Duodenal mucosa (tissue), 2 donors: ENCODE data around the gene FGF22.
"Not testable (repeated sequence)": the region's sequence is repeated elsewhere in the genome, so short reads cannot be mapped to it uniquely, and the experiment has no call there.

Source experiments
- H3K27ac ChIP-seq: one replicate; pipeline ENCODE4 v1.7.0; 2013; ENCODE audit warnings: low read depth, low read length
- H3K27me3 ChIP-seq, 2 donors: one replicate each; pipeline ENCODE4 v1.7.0; 2013; ENCODE audit warnings: low read length in 2 of 2, control low read depth in 1 of 2; ENCODE audit not compliant: insufficient read depth in 2 of 2, control insufficient read depth in 1 of 2
- H3K36me3 ChIP-seq, 2 donors: one replicate each; pipeline ENCODE4 v1.7.0; 2013; ENCODE audit warnings: low read length in 2 of 2, control low read depth in 1 of 2; ENCODE audit not compliant: insufficient read depth in 2 of 2, control insufficient read depth in 1 of 2
- H3K4me1 ChIP-seq, 2 donors: one replicate each; pipeline ENCODE4 v1.7.0; 2013; ENCODE audit warnings: low read length in 2 of 2, control low read depth in 1 of 2; ENCODE audit not compliant: insufficient read depth in 2 of 2, control insufficient read depth in 1 of 2
- H3K4me3 ChIP-seq, 2 donors: one replicate each; pipeline ENCODE4 v1.7.0; 2013; ENCODE audit warnings: low read length in 2 of 2, low read depth in 1 of 2
- H3K9ac ChIP-seq, 2 donors: one replicate each; pipeline ENCODE4 v1.7.0; 2013; ENCODE audit warnings: low read length in 2 of 2, low read depth in 1 of 2
- H3K9me3 ChIP-seq, 2 donors: one replicate each; pipeline ENCODE4 v1.7.0; 2013; ENCODE audit warnings: low read length in 2 of 2, control low read depth in 1 of 2; ENCODE audit not compliant: control insufficient read depth in 1 of 2

Gene FGF22

GRCh38 chr19:616062-616700 is 23.5 kb upstream of the FGF22 start:
- H3K4me3 ChIP-seq, result no peak overlapping the region
- H3K36me3 ChIP-seq, result peaks cover 14 to 26% of the 10 kb centered on the region in 2 donors

GRCh38 chr19:616747-617526 is 22.7 kb upstream of the FGF22 start:
- H3K36me3 ChIP-seq, result peaks cover 14 to 30% of the 10 kb centered on the region in 2 donors
- H3K4me3 ChIP-seq, result no peak overlapping the region
- H3K27me3 ChIP-seq, result no peaks in the 10 kb centered on the region
- H3K4me1 ChIP-seq, result no peaks in the 10 kb centered on the region
- no peaks in the 10 kb centered on the region for H3K9me3 ChIP-seq
- H3K9ac ChIP-seq, result no peak overlapping the region
- H3K27ac ChIP-seq, result no peak overlapping the region

More at GRCh38 chr19:616062-616700, 23.5 kb upstream of the FGF22 start:
- peaks cover 1 to 5% of the 10 kb centered on the region in 2 donors for H3K4me1 ChIP-seq
- peaks cover 5% of the 10 kb centered on the region in 2 donors for H3K27me3 ChIP-seq
- H3K9ac ChIP-seq, result no peak overlapping the region
- H3K27ac ChIP-seq, result no peak overlapping the region
- no peaks in the 10 kb centered on the region for H3K9me3 ChIP-seq

DNA sequence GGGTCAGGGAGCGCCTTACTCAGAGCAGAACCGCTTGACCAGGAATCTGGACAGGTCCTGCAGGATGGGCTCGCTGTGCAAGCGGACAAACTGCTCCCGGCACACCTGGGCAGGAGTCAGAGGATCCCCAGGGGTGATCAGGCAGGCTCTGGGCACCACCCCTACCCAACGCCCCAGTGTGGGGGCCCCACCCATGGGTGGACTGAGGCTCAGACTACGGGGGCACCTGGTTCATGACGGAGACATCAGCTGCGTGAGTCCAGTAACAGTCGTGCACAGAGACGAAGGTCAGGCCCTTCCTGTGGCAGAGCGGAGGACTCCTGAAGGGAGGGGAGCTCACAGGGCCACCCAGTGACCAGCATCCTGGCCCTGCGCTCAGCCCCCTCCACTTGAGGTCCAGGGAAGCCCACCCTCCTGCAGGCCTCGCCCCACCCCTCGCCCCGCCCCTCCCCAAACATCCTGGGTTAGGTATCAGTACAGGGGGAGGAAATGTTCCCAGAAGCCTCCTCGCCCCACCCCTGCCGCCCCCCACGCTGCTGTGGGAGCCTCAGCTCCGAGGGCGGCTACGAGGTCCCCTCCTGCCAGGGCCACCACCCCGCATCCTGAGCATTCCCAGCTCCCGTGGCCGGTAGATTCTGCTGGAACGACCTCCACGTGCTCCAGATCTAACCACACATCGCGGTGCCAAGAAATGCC is 22.0 kb upstream of the FGF22 start:
- H3K9me3 ChIP-seq, result no peaks in the 10 kb centered on the region
- peaks cover 14 to 33% of the 10 kb centered on the region in 2 donors for H3K36me3 ChIP-seq
- H3K27ac ChIP-seq, result no peak overlapping the region
- H3K9ac ChIP-seq, result no peak overlapping the region
- no peaks in the 10 kb centered on the region for H3K4me1 ChIP-seq
- no peaks in the 10 kb centered on the region for H3K27me3 ChIP-seq
- no peak overlapping the region for H3K4me3 ChIP-seq

- peaks cover 14 to 37% of the 10 kb centered on the region in 2 donors for H3K36me3 ChIP-seq
Observed at GRCh38 chr19:618247-618619, 21.4 kb upstream of the FGF22 start.

GRCh38 chr19:618674-619285 is 20.9 kb upstream of the FGF22 start:
- Histone ChIP-seq H3K9me3 (no peaks in the 10 kb centered on the region), H3K4me1 (no peaks in the 10 kb centered on the region), H3K9ac (no peak overlapping the region), H3K27ac (no peak overlapping the region), H3K27me3 (no peaks in the 10 kb centered on the region), H3K36me3 (peaks cover 14 to 42% of the 10 kb centered on the region in 2 donors), H3K4me3 (no peak overlapping the region)

More at GRCh38 chr19:618247-618619, 21.4 kb upstream of the FGF22 start:
- H3K27me3 ChIP-seq, result no peaks in the 10 kb centered on the region
- H3K4me3 ChIP-seq, result no peak overlapping the region
- H3K27ac ChIP-seq, result no peak overlapping the region
- no peaks in the 10 kb centered on the region for H3K4me1 ChIP-seq
- H3K9ac ChIP-seq, result no peak overlapping the region
- H3K9me3 ChIP-seq, result no peaks in the 10 kb centered on the region

DNA sequence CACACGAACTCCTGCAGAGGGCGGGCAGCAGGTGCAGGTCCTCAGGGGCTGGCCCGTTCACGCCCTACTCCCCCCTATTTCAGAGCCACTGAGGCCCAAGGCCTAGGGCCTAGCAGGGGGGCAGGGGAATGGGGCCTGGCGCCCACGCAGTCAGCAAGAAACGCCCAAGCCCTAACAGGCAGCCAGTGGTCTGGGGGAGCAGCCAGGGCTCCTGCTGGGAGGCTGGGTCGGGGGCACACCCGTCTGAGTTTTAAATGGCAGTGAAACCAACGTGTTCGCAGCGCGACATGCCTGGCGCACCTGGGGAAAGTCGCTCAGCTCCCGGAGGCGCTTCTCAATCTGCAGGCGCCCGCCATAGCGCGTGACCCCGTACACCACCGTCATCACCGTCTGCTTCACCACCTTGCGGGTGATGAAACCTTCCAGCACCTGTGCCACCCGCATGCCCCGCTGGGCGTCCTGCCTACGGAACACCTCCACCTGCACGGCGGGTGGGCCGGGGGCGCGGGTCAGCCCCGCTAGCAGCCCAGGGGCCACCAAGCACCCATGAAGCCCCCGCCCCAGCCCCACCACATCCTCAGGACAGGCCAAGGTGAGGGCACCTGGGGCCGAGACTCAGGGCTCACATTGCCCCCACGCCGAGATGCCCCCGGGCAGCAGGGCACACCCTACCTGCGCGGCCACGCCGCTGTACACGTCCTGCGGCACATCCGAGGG is 20.2 kb upstream of the FGF22 start:
- Histone ChIP-seq H3K4me1 (no peaks in the 10 kb centered on the region), H3K4me3 (no peak overlapping the region), H3K27me3 (no peaks in the 10 kb centered on the region), H3K27ac (no peak overlapping the region), H3K36me3 (peaks cover 14 to 44% of the 10 kb centered on the region in 2 donors), H3K9ac (no peak overlapping the region), H3K9me3 (no peaks in the 10 kb centered on the region)

- H3K27me3 ChIP-seq, result no peaks in the 10 kb centered on the region
- peaks cover 17 to 52% of the 10 kb centered on the region in 2 donors for H3K36me3 ChIP-seq
- H3K9ac ChIP-seq, result no peak overlapping the region
- no peaks in the 10 kb centered on the region for H3K9me3 ChIP-seq
- no peak overlapping the region for H3K27ac ChIP-seq
- no peak overlapping the region for H3K4me3 ChIP-seq
- H3K4me1 ChIP-seq, result no peaks in the 10 kb centered on the region
Observed at GRCh38 chr19:620166-620862, 19.4 kb upstream of the FGF22 start.

DNA sequence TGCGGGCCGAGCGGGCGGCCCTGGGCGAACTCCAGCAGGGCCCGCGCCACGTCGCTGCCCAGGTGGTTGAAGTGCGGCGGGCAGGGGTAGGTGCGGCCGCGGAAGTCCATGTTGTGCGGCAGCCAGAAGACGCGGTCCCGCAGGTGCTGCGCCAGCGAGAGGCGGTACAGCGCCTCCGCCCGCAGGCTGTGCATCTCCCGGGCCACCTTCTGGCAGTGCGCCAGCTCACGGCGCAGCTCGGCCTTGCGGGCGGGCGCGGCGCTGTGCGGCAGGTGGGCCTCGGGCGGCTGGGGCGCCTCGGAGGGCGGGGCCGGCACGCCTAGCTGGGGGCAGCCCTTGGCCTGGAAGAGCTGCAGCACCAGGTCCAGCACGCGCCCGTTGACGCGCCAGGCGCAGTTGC is 18.5 kb upstream of the FGF22 start:
- H3K27me3 ChIP-seq, H3K27ac ChIP-seq, H3K9me3 ChIP-seq, H3K4me1 ChIP-seq, H3K9ac ChIP-seq, H3K4me3 ChIP-seq: not testable (repeated sequence)
- H3K36me3 ChIP-seq, result peaks cover 18 to 58% of the 10 kb centered on the region in 2 donors

GRCh38 chr19:621819-622218 is 17.9 kb upstream of the FGF22 start:
- peaks cover 18 to 58% of the 10 kb centered on the region in 2 donors for H3K36me3 ChIP-seq
- no peak overlapping the region for H3K9ac ChIP-seq
- H3K9me3 ChIP-seq, result no peaks in the 10 kb centered on the region
- no peak overlapping the region for H3K27ac ChIP-seq
- no peak overlapping the region for H3K4me3 ChIP-seq
- no peaks in the 10 kb centered on the region for H3K27me3 ChIP-seq
- no peaks in the 10 kb centered on the region for H3K4me1 ChIP-seq
